Measurements from ENCODE around the gene TBC1D12.
"Not testable (repeated sequence)": the region's sequence is repeated elsewhere in the genome, so short reads cannot be mapped to it uniquely, and the experiment has no call there.

Gene TBC1D12

GRCh38 chr10:94549221-94549620 is 146.9 kb downstream of the TBC1D12 start:
- no peak for DNase-seq

DNA sequence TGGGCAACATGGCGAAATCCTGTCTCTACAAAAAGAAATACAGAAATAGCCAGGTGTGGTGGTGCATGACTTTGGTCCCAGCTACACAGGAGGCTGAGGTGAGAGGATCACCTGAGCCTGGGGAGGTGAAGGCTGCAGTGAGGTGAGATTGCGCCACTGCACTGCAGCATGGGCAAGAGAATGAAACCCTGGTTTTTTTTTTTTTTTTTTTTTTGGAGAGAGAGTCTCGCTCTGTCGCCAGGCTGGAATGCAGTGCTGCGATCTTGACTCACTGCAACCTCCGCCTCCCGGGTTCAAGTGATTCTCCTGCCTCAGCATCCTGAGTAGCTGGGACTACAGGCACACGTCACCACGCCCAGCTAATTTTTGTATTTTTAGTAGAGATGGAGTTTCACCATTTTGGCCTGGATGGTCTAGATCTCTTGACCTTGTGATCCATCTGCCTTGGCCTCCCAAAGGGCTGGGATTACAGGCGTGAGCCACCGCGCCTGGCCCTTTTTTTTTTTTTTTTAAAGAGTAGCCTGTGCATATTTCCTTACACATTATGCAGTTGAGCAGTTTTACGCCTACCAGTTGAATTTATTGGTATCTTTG is 165.5 kb downstream of the TBC1D12 start:
- DNase-seq = not testable (repeated sequence)

- no peak for DNase-seq
Observed at GRCh38 chr10:94571081-94571480, 168.7 kb downstream of the TBC1D12 start.

- no peak for DNase-seq
Observed at GRCh38 chr10:94571528-94571927, 169.2 kb downstream of the TBC1D12 start.

DNA sequence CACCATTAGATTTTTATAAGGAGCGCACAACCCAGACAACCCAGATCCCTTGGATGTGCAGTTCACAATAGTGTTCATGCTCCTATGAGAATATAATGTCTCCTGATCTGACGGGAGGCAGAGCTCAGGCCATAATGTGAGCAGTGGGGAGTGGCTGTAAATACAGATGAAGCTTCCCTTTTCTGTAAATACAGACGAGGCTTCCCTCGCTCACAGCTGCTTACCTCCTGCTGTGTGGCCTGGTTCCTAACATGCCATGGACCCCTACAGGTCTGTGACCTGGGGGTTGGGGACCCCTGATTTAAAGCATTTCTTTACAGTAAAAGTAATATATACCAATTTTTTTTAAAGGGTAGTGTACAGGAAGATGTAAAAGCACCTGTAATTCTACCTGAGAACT is 176.4 kb downstream of the TBC1D12 start:
- DNase-seq = no peak

- no peak for DNase-seq
Observed at GRCh38 chr10:94583124-94583523, 180.8 kb downstream of the TBC1D12 start.
